PC-9 (cell line): ENCODE measurements around the gene PCSK7. TPM values are rescaled to one million over a fixed set of nuclear protein-coding genes. Genes with fewer than 3 reads are reported as not detected.

Source experiments
- BruUV-seq: library from RNA; stranded (reverse); fragments of 400-500 nt; replicated peaks from 2 replicates; lab custom pipeline; 2021; lab: Mats Ljungman, UMichigan
- CTCF ChIA-PET: fragments of 300-600 bp; sonication (Branson Sonifier 250); formaldehyde crosslinking; loops from one replicate; lab custom pipeline; 2022; ENCODE audit warnings: antibody characterized with exemption; lab: Charles Lee
- POLR2A ChIA-PET: fragments of 300-600 bp; sonication (Branson Sonifier 250); formaldehyde crosslinking; loops from one replicate; lab custom pipeline; 2022; ENCODE audit warnings: antibody characterized with exemption; ENCODE audit not compliant: unreplicated experiment; lab: Charles Lee
- DNase-seq, 2 experiments: peaks; one replicate each; pipeline versions ENCODE4 v3.0.0 to v3.0.0-alpha.2; 2015 to 2022; ENCODE audit warnings: mixed read lengths in 1 of 2
- H2AFZ ChIP-seq: fragments of 200-600 bp; sonication (generic); 2 replicates; pipeline ENCODE4 v1.8.1; 2017; ENCODE audit warnings: antibody characterized with exemption
- H3F3A ChIP-seq: fragments of 200-600 bp; sonication (generic); 2 replicates; pipeline ENCODE4 v1.8.1; 2017; ENCODE audit warnings: antibody characterized with exemption, mild to moderate bottlenecking, low read depth; ENCODE audit not compliant: insufficient read depth
- H3K27ac ChIP-seq: fragments of 200-600 bp; sonication (generic); 2 replicates; pipeline ENCODE4 v1.6.1; 2016; ENCODE audit warnings: mixed run types
- H3K27me3 ChIP-seq: fragments of 200-600 bp; sonication (generic); 2 replicates; pipeline ENCODE4 v1.6.1; 2016; ENCODE audit warnings: low read depth, mixed run types; ENCODE audit not compliant: insufficient read depth
- H3K36me3 ChIP-seq: fragments of 200-600 bp; sonication (generic); 2 replicates; pipeline ENCODE4 v1.6.1; 2016; ENCODE audit warnings: low read depth, mixed run types
- H3K4me1 ChIP-seq: fragments of 200-600 bp; sonication (generic); replicated peaks from 2 replicates; pipeline ENCODE4 v1.6.1; 2016; ENCODE audit warnings: mixed run types; ENCODE audit not compliant: insufficient read depth
- H3K4me2 ChIP-seq: fragments of 200-600 bp; sonication (generic); 2 replicates; pipeline ENCODE4 v1.6.1; 2017; ENCODE audit warnings: mixed run types
- H3K4me3 ChIP-seq: fragments of 200-600 bp; sonication (generic); 2 replicates; pipeline ENCODE4 v1.6.1; 2016; ENCODE audit warnings: mixed run types
- H3K79me2 ChIP-seq: fragments of 200-600 bp; sonication (generic); 2 replicates; pipeline ENCODE4 v1.6.1; 2017; ENCODE audit warnings: low read depth, mixed run types
- H3K9me2 ChIP-seq: fragments of 200-600 bp; sonication (generic); 2 replicates; pipeline ENCODE4 v1.8.1; 2017; ENCODE audit warnings: mild to moderate bottlenecking; ENCODE audit not compliant: insufficient read depth
- H3K9me3 ChIP-seq: fragments of 200-600 bp; sonication (generic); 2 replicates; pipeline ENCODE4 v1.8.1; 2016; ENCODE audit warnings: low read depth; ENCODE audit not compliant: insufficient read depth
- H4K20me1 ChIP-seq: fragments of 200-600 bp; sonication (generic); 2 replicates; pipeline ENCODE4 v1.8.1; 2017; ENCODE audit not compliant: insufficient read depth
- CTCF ChIP-seq: fragments of 200-600 bp; sonication (generic); conservative IDR thresholded peaks from 2 replicates; pipeline ENCODE4 v1.6.1; 2017; ENCODE audit warnings: mixed run types, antibody characterized with exemption, mild to moderate bottlenecking, moderate library complexity
- EZH2 ChIP-seq: fragments of 200-600 bp; sonication (generic); IDR thresholded peaks from 2 replicates; pipeline ENCODE4 v1.8.0; 2017; ENCODE audit warnings: antibody characterized with exemption, low read depth
- intact Hi-C: fragments of 100-400 bp; cut with micrococcal nuclease; formaldehyde crosslinking; loops from one replicate; pipeline ENCODE4 v1.10.0; 2022; ENCODE audit not compliant: unreplicated experiment
- total RNA-seq: library from RNA; stranded (reverse); gene quantifications from 2 replicates; pipeline ENCODE4 v1.2.3, GENCODE V29; 2021

PCSK7 gene
- total RNA-seq, 1 experiment from 2014 or later: 41.6 TPM

DNA sequence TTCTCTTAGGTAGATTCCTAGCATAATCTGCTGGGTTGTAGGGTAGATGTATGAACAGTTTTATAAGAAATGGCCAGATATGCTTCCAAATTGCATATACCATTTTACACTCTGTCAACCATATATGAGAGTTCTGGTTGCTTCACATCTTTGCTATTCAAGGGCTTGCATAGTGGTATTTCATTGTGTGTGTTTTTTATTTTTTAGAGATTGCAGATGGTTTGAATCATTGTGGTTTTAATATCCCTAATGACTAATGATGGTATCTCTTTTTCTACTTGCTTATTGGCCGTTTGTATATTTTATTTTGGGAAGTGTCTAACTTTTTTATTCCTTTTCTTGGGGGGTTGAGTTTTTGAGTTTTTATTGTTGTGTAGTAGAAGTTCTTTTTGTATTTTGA lies 27.5 kb upstream of the PCSK7 start:
- no peak for TF ChIP-seq EZH2
- TF ChIP-seq CTCF: no peak
- Histone ChIP-seq H3K36me3 (0 out of 2 replicates have a peak, but pooled peaks cover 8% of the 10 kb centered on the region), H3K9me2 (no peaks in the 10 kb centered on the region), H4K20me1 (no peaks in the 10 kb centered on the region), H3K4me1 (no peaks in the 10 kb centered on the region), H3K79me2 (no peaks in the 10 kb centered on the region), H3K27ac (no peak overlapping the region), H3K27me3 (no peaks in the 10 kb centered on the region), H3K4me2 (no peak overlapping the region), H3K4me3 (no peak overlapping the region), H2AFZ (no peak overlapping the region), H3F3A (no peaks in the 10 kb centered on the region), H3K9me3 (no peaks in the 10 kb centered on the region)
- POLR2A ChIA-PET: no interaction called here
- intact Hi-C loops: no loop called here
- DNase-seq: no peak
- no TSS peak for BruUV-seq
- CTCF ChIA-PET: no interaction called here

DNA sequence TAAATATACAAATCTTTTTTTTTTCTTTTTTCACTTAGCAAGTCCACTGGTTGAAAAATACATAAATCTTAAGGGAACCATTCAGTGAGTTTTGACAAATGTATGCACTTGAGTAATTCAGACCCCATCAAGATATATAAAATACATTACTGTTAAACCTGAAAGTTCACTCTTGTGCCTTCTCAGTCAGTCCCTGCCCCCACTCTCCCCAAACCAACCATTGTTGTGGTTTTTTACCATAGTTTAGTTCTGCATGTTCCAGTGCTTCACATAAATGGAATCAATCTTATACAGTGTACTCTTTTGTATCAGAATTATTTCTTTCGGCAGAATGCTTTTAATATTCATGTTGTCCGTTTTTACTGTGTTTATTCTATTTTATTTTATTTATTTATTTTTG lies 26.7 kb upstream of the PCSK7 start:
- no peaks in the 10 kb centered on the region for H3K9me3 ChIP-seq
- H2AFZ ChIP-seq: no peak overlapping the region
- no peaks in the 10 kb centered on the region for H4K20me1 ChIP-seq
- 0 out of 2 replicates have a peak, but pooled peaks cover 8% of the 10 kb centered on the region for H3K36me3 ChIP-seq
- DNase-seq: no peak
- no peaks in the 10 kb centered on the region for H3K79me2 ChIP-seq
- ChIA-PET CTCF (no interaction called here), POLR2A (no interaction called here)
- no peak overlapping the region for H3K4me3 ChIP-seq
- no peaks in the 10 kb centered on the region for H3K9me2 ChIP-seq
- H3K4me1 ChIP-seq: no peaks in the 10 kb centered on the region
- TF ChIP-seq CTCF (no peak), EZH2 (no peak)
- no peak overlapping the region for H3K4me2 ChIP-seq
- H3K27me3 ChIP-seq: no peaks in the 10 kb centered on the region
- H3K27ac ChIP-seq: no peak overlapping the region
- intact Hi-C loops: no loop called here
- BruUV-seq: no TSS peak
- no peaks in the 10 kb centered on the region for H3F3A ChIP-seq

- no peak for DNase-seq
- Histone ChIP-seq H3K4me1 (no peaks in the 10 kb centered on the region), H3K4me2 (no peak overlapping the region), H3K79me2 (no peaks in the 10 kb centered on the region), H4K20me1 (no peaks in the 10 kb centered on the region), H3K36me3 (0 out of 2 replicates have a peak, but pooled peaks cover 8% of the 10 kb centered on the region), H3K27me3 (no peaks in the 10 kb centered on the region), H3K9me3 (no peaks in the 10 kb centered on the region), H3K27ac (no peak overlapping the region), H3K4me3 (no peak overlapping the region), H3F3A (no peaks in the 10 kb centered on the region), H2AFZ (no peak overlapping the region), H3K9me2 (no peaks in the 10 kb centered on the region)
- ChIA-PET CTCF (no interaction called here), POLR2A (no interaction called here)
- TF ChIP-seq EZH2 (no peak), CTCF (no peak)
- BruUV-seq: no TSS peak
- intact Hi-C loops: no loop called here
Measured at GRCh38 chr11:117256573-117256972, 24.7 kb upstream of the PCSK7 start.
